HG03520 (cell line): Measurements from ENCODE around the gene SIGLEC12.
"Not testable (repeated sequence)": the region's sequence is repeated elsewhere in the genome, so short reads cannot be mapped to it uniquely, and the experiment has no call there.

Experiments
- ATAC-seq: cut with Tn5 transposase; IDR thresholded peaks from one replicate; pipeline ENCODE4 v1.9.1; 2021; ENCODE audit warnings: mild to moderate bottlenecking, moderate library complexity; ENCODE audit not compliant: unreplicated experiment

SIGLEC12 gene

DNA sequence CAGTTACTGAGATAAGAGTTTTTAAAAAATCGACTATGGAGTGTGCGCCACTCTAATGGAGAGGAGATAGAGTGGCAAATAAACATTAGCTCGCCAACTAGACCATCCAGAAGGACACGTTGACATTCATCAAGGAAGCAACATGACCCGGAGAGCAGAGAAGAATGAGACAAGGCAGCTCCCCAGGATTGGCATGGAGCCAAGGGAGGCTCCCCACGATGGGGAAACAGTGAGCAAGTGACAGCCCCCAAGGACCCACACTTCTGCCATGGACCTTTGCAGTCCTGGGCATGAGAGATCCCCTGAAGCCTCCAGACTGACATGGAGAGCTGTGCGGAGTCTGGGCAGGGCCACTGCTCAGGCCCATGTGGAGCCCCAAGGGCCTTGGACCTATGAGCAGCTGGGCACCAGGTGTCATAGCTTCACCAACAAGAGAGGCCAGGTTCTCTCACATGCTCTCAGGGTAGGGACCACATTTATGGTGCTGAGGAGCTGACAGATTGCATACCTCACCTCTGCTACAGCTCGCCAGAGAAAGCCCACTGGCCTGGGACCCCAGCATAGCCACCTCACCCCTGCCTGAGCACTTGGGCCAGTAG, 23.2 kb upstream of the SIGLEC12 start:
- ATAC-seq = no peak

DNA sequence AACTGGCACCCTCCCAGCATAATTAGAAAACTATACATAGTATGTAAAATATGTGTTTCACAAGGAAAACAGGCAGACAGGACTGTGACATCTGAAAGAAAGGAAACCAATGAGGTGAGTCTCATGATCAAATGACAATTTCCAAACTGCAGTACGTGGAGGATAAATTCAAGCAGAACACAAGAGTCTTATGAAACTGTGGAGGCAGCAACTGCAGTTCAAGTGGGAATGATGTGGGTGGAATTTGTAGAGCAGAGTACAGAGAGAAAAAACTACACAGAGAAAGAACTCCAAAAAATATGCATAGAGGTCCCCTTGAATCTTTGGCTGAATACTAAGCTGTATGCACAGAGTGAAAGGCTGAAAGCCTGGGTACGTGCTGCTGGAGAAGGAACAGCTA, 20.2 kb upstream of the SIGLEC12 start:
- ATAC-seq = no peak

DNA sequence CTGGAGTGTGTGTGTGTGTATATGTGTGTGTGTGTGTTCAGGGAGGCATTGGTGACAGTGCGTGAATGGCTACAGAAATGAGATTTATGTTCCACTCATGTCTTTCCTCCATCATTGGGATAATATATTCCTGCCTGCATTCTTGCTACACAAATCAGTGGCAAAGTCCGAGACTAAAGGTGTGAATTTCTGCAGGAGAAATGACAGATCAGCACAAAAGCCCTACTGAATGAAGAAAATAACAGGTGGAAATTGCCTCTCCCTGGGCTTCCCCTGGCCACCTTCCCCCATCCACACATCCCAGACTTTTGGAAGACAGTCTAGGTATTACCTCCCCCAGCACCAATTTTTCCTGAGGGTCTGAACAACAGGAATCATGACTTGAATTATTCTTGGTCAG, 19.8 kb upstream of the SIGLEC12 start:
- ATAC-seq = no peak

DNA sequence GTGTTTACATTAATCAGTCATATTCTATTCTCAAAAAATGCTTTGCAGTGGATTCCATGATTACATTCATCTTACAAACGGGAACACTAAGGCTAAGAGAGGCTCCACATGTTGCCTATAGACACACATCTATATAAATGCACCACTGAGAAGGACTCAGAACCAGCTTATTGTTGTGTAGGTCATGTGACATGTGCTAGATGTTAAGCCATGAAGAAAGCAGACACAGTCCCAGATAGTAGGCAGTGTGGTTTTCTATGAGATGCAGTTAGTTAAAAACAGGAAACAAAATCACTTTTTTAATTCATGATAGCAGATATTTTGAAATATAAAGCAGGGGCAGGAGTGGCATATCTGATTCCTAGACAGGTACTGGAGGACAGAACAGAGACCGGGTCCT, 19.1 kb upstream of the SIGLEC12 start:
- no peak for ATAC-seq

DNA sequence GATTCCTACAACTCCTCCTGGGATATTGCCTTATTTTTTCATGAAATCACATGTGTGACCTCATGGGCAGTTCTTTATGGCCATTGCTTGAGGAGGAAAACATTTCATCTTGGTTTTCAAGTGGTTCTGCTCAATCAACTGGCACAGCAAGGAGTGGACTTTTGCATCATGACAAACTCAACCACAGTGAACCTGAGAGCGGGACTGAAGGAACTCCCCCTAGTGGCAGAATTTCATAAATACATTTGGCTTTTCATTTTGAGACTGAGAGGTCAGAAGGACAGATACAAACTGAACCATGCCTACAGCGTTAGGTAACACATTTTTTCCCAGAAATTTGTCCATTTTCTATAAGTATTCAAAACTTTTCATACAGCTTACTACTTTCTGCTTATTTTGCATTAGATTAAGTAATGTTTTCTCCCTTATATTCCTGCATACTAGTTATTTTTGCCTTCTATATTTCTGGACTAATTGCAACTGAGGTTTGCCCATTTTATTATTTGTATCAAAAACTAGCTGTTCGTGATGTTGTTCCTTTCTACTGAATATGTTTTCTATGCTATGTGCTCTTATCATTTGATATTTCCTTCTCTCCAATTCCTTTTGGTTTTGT, 13.4 kb upstream of the SIGLEC12 start:
- no peak for ATAC-seq

DNA sequence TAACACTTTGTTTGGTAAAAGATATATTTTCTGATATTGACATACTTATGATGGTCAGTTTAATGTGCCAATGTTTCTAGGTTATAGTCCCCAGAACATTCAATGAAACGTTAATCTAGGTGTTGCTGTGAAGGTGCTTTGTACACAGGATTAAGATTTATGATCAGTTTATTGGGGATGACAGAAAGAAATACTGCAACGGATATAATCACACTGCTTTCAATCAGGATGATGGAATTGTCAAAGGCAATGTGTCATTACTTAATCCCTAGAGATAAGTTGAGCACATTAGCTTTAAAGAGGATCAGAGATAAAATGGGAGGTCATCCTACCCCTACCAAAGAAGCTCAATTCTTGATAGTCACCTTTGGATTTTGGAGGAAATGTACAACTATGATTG, 12.4 kb upstream of the SIGLEC12 start:
- ATAC-seq = no peak

DNA sequence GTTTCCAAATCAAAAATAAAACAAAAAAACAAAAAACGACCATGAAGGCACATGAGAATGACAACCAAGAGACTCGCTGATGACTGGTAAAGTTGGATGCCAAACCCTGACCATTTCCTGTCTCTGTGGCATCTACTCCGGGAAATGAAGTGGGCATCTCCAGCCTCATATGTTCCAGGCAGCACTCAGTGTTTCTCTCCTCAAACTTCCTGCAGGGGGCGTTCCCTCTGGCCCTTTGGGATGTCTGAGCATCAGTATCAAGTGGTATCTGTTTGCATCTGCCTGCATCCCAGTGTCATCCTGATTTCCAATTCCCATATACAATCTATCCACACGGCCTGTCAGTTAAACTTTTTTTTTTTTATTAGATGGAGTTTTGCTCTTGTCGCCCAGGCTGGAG, 9.8 kb upstream of the SIGLEC12 start:
- ATAC-seq = no peak

DNA sequence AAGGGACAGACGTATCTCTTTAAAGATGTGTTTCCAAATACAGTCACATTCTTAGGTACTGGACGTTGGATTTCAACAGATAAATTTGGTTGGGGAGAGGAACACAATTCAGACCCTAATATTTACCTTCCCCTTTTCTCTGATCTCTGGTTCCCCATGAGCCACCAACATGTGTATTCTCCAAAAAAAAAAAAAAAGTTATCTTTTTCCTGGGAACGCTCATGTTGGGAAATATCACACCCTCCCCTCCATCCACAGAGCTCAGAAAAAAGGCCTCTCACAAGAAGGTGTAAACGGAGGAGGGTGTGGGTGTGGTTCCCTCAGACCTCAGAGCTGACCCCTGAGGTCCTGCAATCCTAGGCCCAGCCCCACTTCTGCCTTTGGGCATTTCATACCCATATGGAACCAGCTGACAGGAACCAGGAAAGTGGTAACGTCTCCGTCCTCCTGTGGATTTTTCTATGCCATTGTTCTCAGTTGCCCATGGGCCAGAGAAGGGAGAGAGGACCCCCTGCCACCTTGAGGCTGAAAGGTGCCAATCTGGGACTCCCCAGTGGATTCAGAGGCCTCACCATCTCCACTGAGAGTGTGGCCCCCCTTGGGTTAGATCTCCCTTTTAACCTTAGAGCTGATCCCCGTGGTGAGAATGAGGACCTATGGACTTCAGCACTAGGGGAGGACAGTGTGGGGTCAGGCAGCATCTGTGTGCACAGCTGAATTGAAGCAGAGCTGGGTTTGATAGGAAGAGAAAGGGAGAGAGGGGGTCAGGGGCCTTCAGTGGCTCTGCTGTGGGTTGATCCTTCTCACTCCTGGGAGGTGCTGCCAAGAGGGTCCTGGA, 8.4 kb upstream of the SIGLEC12 start:
- ATAC-seq = no peak

DNA sequence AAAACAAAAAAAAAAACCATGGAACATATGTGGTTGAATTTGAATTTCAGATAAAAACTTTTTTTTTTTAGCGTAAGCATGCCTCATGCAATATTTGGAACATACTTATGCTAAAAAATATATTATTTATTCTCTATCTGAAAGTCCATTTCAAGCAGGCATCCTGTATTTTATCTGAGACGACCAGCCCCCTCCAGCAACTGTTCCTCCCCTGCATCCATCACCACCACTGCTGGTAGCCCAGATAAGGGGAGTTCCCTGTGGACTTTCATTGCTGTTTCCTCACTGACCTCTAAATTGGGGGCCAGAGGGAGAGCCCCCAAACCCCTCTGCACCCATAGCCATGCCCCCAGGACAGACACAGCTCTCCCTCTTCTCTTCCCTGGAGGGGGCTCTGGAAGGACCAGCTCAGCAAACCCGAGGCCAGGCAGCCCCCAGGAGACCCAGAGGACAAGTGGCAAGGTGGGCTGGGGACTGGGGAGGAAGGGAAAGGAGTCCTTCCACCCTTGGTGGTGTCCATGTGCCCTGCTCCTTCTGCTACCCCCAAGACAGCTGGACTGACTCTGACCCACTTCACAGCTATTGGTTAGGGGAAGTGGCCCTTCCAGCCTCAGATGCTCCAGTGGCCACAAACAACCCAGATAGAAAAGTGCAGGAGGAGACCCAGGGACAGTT, 6.6 kb upstream of the SIGLEC12 start:
- ATAC-seq = no peak

DNA sequence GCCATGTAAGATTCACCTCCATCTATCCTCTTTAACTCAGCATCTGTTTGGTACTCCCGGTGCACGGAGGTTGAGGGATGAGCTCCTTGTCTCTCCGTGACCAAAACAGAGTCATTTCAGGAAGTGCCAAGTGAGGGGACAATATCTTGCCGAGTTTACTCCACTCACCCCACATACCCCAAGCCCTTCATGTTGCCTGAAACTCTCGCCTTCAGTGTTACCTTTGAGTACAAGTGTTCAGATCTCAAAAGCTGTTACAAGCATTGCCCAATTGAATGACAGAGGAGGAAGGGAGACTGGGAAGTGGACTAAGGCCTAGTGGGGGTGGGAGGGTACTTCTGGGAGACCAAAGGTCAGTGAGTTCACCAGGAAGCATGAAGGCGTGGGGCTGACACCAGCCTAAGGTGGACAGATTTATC, 6.0 kb upstream of the SIGLEC12 start:
- no peak for ATAC-seq

DNA sequence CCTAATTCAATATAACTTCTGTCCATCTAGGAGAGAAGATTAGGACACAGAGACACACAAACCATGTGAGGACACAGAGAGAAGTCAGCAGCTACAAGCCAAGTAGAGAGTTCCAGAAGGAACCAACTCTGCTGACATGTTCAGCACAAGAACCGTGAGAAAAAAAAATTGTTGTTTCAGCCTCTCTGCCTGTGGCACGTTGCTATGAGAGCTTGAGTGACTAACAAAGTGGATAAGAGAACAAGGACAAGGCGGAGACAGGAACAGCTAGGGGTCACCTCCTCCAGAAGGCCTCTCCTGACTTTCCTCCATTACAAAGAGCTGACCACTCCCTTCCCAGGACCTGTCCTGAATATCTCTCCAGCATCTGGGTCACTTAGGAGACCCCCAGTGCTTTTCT, 5.6 kb upstream of the SIGLEC12 start:
- ATAC-seq = no peak

DNA sequence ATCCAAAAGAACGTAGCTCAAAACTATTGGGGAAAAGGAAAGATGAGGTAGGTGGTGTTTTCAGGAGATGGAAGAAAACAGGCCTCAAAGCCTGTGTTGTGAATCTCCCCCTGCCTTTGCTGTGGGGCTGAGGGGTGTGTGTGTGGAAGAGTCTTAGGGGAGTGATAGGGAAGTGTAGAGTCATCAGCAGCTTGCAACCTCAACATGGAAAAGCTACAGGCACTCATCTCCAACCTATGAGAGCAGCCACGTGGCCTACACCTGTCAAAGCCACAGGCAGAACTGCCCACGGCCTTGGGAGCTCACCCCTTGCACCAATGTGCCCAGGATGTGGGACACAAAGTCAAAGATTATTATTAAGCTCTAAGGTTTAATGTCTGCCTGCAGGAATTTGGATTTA, 4.3 kb upstream of the SIGLEC12 start:
- ATAC-seq = no peak

DNA sequence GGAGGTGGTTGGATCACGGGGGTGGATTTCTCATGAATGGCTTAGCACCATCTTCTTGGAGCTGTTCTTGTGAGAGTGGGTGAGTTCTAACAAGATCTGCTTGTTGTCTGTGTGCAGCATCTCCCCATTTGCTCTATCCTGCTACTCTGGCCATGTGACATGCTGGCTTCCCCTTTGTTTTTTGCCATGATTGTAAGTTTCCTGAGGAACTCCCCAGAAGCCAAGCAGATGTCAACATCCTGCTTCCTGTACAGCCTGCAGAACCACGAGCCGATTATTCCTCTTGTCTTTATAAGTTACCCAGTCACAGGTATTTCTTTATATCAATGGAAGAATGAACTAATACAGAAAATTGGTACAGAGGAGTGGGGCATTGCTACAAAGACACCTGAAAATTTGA, 2.3 kb upstream of the SIGLEC12 start:
- no peak for ATAC-seq

DNA sequence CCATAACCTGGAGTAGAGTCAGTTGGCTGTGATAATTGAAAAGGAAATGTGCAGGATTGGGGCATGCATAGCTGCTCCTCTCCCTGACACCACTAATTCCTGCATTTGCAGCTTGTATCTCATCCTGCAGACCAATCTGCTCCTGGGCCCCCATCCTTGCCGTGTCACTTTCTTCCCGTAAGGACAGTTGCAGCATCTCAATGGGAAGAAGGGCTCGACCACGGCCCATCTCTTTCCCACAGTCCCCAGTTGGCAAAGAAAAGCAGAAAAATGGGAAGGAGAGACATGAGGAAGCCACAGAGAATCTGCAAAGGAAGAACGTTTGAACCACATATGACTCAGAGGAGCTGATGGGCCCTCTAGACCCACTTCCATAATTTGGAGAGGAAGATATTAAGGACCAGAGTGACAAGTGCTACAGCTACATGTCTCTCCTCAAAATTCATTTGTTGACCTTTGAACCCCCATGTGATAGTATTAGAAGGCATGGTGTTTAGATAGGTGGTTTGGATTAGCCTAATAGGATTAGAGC, 1.8 kb upstream of the SIGLEC12 start:
- ATAC-seq = no peak

DNA sequence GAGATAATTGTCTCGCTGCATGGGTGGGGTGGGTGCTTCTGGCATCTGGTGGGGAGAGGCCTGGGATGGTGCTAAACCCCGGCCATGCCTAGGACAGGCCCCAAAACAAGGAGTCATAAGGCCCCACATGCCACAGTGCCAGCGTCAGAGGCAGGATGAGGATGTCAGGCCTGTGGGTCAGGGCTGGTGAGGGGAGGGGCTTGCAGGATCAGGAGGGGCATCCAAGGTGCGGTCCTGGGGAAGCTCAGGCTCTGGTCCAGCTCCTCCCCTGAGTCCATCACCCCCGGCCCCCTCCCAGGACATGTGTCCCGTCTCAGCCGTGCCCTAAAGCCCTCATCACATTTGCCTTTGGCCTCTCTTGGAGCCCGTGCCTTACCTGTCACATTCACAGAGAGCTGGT, 669 bp downstream of the SIGLEC12 start:
- ATAC-seq = not testable (repeated sequence)

DNA sequence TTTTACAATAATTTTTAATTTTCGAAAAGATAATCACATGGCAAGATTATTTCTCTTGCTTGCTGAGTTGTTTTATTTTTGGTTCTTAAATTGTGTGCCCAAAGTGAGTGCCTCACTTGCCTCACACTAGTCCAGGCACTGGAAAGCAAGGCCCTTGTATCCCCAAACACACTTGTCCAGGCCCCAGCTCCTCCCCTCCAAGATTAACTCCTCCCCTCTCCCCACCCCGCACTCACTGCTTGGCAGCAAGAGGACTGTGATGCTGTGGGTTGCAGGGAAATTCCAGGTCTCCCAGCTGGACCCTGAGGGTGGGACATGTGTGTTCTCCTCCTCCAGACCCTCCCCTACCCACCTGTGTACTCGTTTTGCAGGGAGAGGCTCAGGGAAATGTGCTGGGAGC, 3.9 kb downstream of the SIGLEC12 start:
- no peak for ATAC-seq

DNA sequence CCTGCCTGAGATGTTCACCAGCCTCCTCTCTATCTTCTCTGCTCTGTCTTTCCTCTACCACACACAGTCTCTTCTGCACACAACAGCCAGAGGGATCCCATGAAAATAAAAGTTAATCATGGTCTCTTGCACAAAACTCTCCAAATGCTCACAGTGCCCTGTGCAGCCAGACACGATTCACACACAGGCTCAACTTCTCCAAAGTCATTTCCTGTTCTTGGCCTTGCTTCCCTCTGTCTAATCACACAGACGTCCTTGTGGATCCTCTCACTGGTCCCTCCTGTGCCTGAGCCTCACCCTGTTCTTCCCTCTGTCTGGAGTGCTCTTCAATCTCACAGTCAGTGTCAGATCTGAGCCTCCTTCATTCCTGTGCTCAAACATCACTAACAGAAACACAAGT, 7.8 kb downstream of the SIGLEC12 start:
- ATAC-seq = no peak

DNA sequence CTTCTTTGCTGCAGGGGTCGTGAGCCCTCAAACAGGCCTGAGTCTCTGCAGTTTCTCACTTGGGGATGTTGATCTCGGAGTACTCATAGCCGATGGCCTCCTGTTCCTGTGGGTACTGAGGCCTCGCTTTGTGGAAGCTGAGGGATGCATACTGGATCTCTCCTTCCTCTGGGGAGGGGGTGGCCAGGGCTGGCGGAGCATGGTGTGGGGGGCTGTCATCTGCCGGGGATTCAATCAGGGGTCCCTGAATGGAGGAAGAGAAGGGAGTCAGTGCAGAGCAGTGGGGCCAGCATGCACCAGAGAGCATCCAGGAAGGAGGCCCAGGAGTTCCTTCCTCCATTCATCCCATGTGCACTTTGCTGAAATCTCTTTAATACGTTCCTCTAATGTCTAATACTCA, 10.0 kb downstream of the SIGLEC12 start:
- ATAC-seq = no peak

DNA sequence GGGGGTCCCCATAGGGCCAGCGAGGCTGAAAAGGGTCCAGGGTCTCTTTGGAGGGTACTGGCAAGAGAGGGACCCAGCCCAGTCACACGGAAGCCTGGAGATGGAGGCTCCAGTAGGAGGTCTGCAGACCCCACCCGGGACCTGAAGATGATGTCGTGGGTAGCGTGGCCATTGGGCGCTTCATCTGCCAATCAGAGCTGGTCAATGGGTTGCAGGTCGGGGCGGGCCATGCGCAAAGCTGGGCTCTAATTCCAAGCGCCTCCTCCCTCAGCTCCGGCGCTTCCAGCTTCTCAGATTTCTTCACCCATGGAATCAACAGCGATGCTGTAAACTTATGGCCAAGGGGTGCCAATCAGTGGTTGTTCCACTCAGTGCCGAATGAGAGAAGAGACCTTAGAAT, 10.9 kb downstream of the SIGLEC12 start:
- ATAC-seq = no peak

DNA sequence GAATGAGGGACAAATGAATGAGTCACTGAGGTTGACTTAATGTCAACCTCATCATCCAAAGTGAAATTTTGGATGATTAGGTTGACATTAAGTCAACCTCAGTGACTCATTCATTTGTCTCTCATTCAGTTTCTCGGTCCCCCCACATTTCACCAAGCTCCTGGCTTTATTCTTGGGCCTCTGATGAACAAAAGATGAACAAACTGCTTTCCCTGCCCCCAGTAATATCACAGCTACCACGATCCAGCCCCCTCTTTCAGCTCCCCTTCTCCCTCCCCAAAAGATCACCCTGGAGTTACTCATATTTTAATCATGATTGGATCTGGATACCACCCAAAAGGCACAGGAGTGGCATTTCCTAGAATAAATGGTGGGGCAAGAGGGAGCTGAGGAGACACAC, 12.5 kb downstream of the SIGLEC12 start:
- no peak for ATAC-seq

DNA sequence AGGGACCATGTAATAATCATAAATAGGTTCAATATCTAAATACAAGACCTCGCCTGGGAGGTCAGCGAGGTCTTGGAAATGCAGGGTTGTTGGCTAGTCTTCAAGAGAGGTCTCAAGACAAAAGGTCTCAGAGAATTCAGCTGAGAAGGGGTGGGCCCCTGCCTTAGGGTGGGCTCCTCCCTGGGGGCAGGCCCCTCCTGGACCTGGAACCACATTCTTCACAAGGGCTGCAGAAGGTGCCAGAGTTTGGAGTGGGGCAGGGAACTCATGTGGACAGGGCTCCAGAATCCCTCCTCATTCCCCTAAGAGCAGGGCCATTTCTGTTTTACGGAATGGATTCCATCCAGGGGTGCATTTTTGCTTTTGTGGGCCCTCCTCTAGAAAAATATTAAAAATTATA, 13.1 kb downstream of the SIGLEC12 start:
- ATAC-seq = no peak
